GM11168 (cell line): Measurements from ENCODE around the gene ZDBF2.
"Not testable (repeated sequence)": the region's sequence is repeated elsewhere in the genome, so short reads cannot be mapped to it uniquely, and the experiment has no call there.

ENCODE experiments used
- in situ Hi-C: fragments of 300-500 bp; cut with MboI; formaldehyde crosslinking; loops from one replicate; pipeline ENCODE4 v1.12.0; 2022; ENCODE audit warnings: low sequenced_read_pairs; ENCODE audit not compliant: unreplicated experiment

ZDBF2 gene

GRCh38 chr2:206258615-206259014 is 15.8 kb upstream of the ZDBF2 start:
- in situ Hi-C loops, result not testable (repeated sequence)

- in situ Hi-C loops, result loop anchor here (10.0 kb wide), 1 partner anchor 95 kb away; no protein-coding TSS in a partner anchor
Observed at GRCh38 chr2:206259376-206260187, 14.9 kb upstream of the ZDBF2 start.

- in situ Hi-C loops, result loop anchor here (10.0 kb wide), 1 partner anchor 96 kb away; no protein-coding TSS in a partner anchor
Observed at GRCh38 chr2:206260188-206261012, 14.1 kb upstream of the ZDBF2 start.

GRCh38 chr2:206263959-206264603 is 10.4 kb upstream of the ZDBF2 start:
- in situ Hi-C loops, result loop anchor here (10.0 kb wide), 1 partner anchor 99 kb away; no protein-coding TSS in a partner anchor

- in situ Hi-C loops, result loop anchor here (10.0 kb wide), 1 partner anchor 102 kb away; no protein-coding TSS in a partner anchor
Observed at GRCh38 chr2:206266130-206267125, 8.0 kb upstream of the ZDBF2 start.

- in situ Hi-C loops, result loop anchor here (10.0 kb wide), 1 partner anchor 103 kb away; no protein-coding TSS in a partner anchor
Observed at GRCh38 chr2:206267567-206267966, 6.9 kb upstream of the ZDBF2 start.

GRCh38 chr2:206271065-206271464 is 3.4 kb upstream of the ZDBF2 start:
- in situ Hi-C loops, result no loop called here

GRCh38 chr2:206273905-206274304 is 558 bp upstream of the ZDBF2 start:
- in situ Hi-C loops, result no loop called here

- in situ Hi-C loops, result no loop called here
Observed at GRCh38 chr2:206275312-206276055, 1.0 kb downstream of the ZDBF2 start.

GRCh38 chr2:206276169-206276942 is 1.9 kb downstream of the ZDBF2 start:
- in situ Hi-C loops, result no loop called here

- in situ Hi-C loops, result no loop called here
Observed at GRCh38 chr2:206277503-206277902, 3.0 kb downstream of the ZDBF2 start.

- in situ Hi-C loops, result no loop called here
Observed at GRCh38 chr2:206282746-206283145, 8.3 kb downstream of the ZDBF2 start.

- in situ Hi-C loops, result no loop called here
Observed at GRCh38 chr2:206287197-206287596, 12.7 kb downstream of the ZDBF2 start.

GRCh38 chr2:206289391-206289790 is 14.9 kb downstream of the ZDBF2 start:
- in situ Hi-C loops, result no loop called here

GRCh38 chr2:206296128-206296527 is 21.7 kb downstream of the ZDBF2 start:
- in situ Hi-C loops, result no loop called here

- in situ Hi-C loops, result not testable (repeated sequence)
Observed at GRCh38 chr2:206299608-206300007, 25.1 kb downstream of the ZDBF2 start.

- in situ Hi-C loops, result no loop called here
Observed at GRCh38 chr2:206305523-206306245, 31.2 kb downstream of the ZDBF2 start.
